H1 (cell line): Measurements from ENCODE around the gene DHRS1. TPM values are rescaled to one million over a fixed set of nuclear protein-coding genes. Genes with fewer than 3 reads are reported as not detected.

Experiments used
- CTCF ChIA-PET: fragments of 300-600 bp; sonication (Branson Sonifier 250); formaldehyde crosslinking; loops from one replicate; lab custom pipeline; 2021; ENCODE audit not compliant: partially characterized antibody; lab: Charles Lee
- POLR2A ChIA-PET: fragments of 300-600 bp; sonication (Branson Sonifier 250); formaldehyde crosslinking; loops from one replicate; lab custom pipeline; 2021; ENCODE audit warnings: inconsistent platforms; ENCODE audit not compliant: partially characterized antibody; lab: Charles Lee
- DNase-seq, 2 experiments: peaks; one replicate each; pipeline versions ENCODE4 v3.0.0 to v3.0.0-alpha.2; 2010 to 2022; ENCODE audit warnings: low spot score in 2 of 2, low read depth in 1 of 2, mixed read lengths in 1 of 2
- FAIRE-seq: peaks from 2 replicates; lab custom pipeline; 2011; peaks lifted over from hg19 to GRCh38; lab: Jason Lieb, UNC
- H2AFZ ChIP-seq: 2 replicates; pipeline ENCODE4 v1.8.1; 2012; ENCODE audit warnings: low read length, inconsistent platforms
- H2AK5ac ChIP-seq: 2 replicates; pipeline ENCODE4 v1.6.1; 2013; ENCODE audit warnings: low read depth, low read length
- H2BK120ac ChIP-seq: replicated peaks from 2 replicates; pipeline ENCODE3; 2013; ENCODE audit warnings: low read depth, low read length, inconsistent platforms
- H2BK12ac ChIP-seq: 2 replicates; pipeline ENCODE4 v1.6.1; 2013; ENCODE audit warnings: low read depth, low read length
- H2BK15ac ChIP-seq: 2 replicates; pipeline ENCODE4 v1.6.1; 2013; ENCODE audit warnings: low read length
- H2BK20ac ChIP-seq: 2 replicates; pipeline ENCODE4 v1.6.1; 2013; ENCODE audit warnings: low read length
- H2BK5ac ChIP-seq: 2 replicates; pipeline ENCODE4 v1.6.1; 2013; ENCODE audit warnings: low read depth, low read length
- H3K14ac ChIP-seq: 2 replicates; pipeline ENCODE4 v1.6.1; 2013; ENCODE audit warnings: inconsistent platforms; ENCODE audit not compliant: insufficient read length
- H3K18ac ChIP-seq: 2 replicates; pipeline ENCODE4 v1.6.1; 2013; ENCODE audit warnings: low read length; ENCODE audit errors: extremely low read depth
- H3K23ac ChIP-seq: 2 replicates; pipeline ENCODE4 v1.6.1; 2013; ENCODE audit warnings: inconsistent platforms; ENCODE audit not compliant: insufficient read length
- H3K23me2 ChIP-seq: 2 replicates; pipeline ENCODE4 v1.6.1; 2013; ENCODE audit warnings: low read depth, low read length
- H3K27ac ChIP-seq: 2 replicates; pipeline ENCODE4 v1.6.1; 2011; ENCODE audit warnings: low read depth, low read length, inconsistent platforms
- H3K27me3 ChIP-seq, 4 experiments: replicated peaks in 1 of 4; 1 replicate in 1 of 4; 2 replicates in 3 of 4; pipeline versions ENCODE4 v1.6.1 to v1.8.1; 2011 to 2013; ENCODE audit warnings: low read length in 3 of 4, mild to moderate bottlenecking in 3 of 4, inconsistent platforms in 2 of 4, mixed read lengths in 2 of 4, moderate library complexity in 1 of 4; ENCODE audit not compliant: control insufficient read depth in 3 of 4, insufficient read depth in 3 of 4; ENCODE audit errors: extremely low read depth in 1 of 4
- H3K36me3 ChIP-seq, 4 experiments: 2 replicates each; pipeline versions ENCODE4 v1.6.1 to v1.8.1; 2011 to 2013; ENCODE audit warnings: mild to moderate bottlenecking in 4 of 4, low read length in 3 of 4, moderate library complexity in 2 of 4, control low read depth in 1 of 4, inconsistent platforms in 1 of 4; ENCODE audit not compliant: insufficient read depth in 4 of 4, control insufficient read depth in 2 of 4
- H3K4ac ChIP-seq: replicated peaks from 2 replicates; pipeline ENCODE3; 2013; ENCODE audit warnings: low read length, low read depth, mixed read lengths, inconsistent platforms; ENCODE audit not compliant: insufficient read length
- H3K4me1 ChIP-seq, 4 experiments: replicated peaks in 1 of 4; 1 replicate in 1 of 4; 2 replicates in 3 of 4; pipeline versions ENCODE4 v1.6.1 to v1.8.1; 2011 to 2013; ENCODE audit warnings: low read length in 3 of 4, inconsistent platforms in 2 of 4, mixed read lengths in 1 of 4; ENCODE audit not compliant: insufficient read depth in 4 of 4, control insufficient read depth in 3 of 4
- H3K4me2 ChIP-seq, 2 experiments: 2 replicates each; pipeline versions ENCODE4 v1.6.1 to v1.8.1; 2011 to 2013; ENCODE audit warnings: low read depth in 2 of 2, low read length in 2 of 2, control low read depth in 1 of 2, inconsistent platforms in 1 of 2, mild to moderate bottlenecking in 1 of 2; ENCODE audit not compliant: insufficient read depth in 1 of 2
- H3K4me3 ChIP-seq, 4 experiments: fragments of 200-600, 300-600 bp in 1 of 4; sonication (generic), shearing (Covaris generic), sonication (Bioruptor Twin) in 1 of 4; 2 replicates each; pipeline versions ENCODE4 v1.5.1 to v1.8.1; 2011 to 2016; ENCODE audit warnings: low read length in 4 of 4, low read depth in 3 of 4, control low read depth in 2 of 4, inconsistent platforms in 2 of 4, mild to moderate bottlenecking in 2 of 4, mixed read lengths in 1 of 4, moderate library complexity in 1 of 4; ENCODE audit not compliant: insufficient read depth in 2 of 4; ENCODE audit errors: extremely low read depth in 1 of 4
- H3K56ac ChIP-seq: replicated peaks from 2 replicates; pipeline ENCODE3; 2013; ENCODE audit warnings: low read depth, mild to moderate bottlenecking, mixed read lengths, low read length, inconsistent platforms; ENCODE audit not compliant: insufficient read length
- H3K79me1 ChIP-seq: 2 replicates; pipeline ENCODE4 v1.6.1; 2013; ENCODE audit warnings: low read depth, low read length, control low read depth
- H3K79me2 ChIP-seq, 2 experiments: 2 replicates each; pipeline versions ENCODE4 v1.6.1 to v1.8.1; 2012 to 2013; ENCODE audit warnings: low read length in 2 of 2, mild to moderate bottlenecking in 2 of 2, inconsistent platforms in 1 of 2; ENCODE audit not compliant: insufficient read depth in 2 of 2, control insufficient read depth in 1 of 2
- H3K9ac ChIP-seq, 4 experiments: replicated peaks in 1 of 4; 1 replicate in 1 of 4; 2 replicates in 3 of 4; pipeline versions ENCODE4 v1.6.1 to v1.8.1; 2011 to 2013; ENCODE audit warnings: low read depth in 3 of 4, low read length in 3 of 4, control low read depth in 2 of 4, mild to moderate bottlenecking in 2 of 4, moderate library complexity in 2 of 4, inconsistent platforms in 1 of 4; ENCODE audit errors: extremely low read depth in 1 of 4
- H3K9me3 ChIP-seq, 2 experiments: 2 replicates each; pipeline versions ENCODE4 v1.6.1 to v1.8.1; 2012 to 2013; ENCODE audit warnings: mild to moderate bottlenecking in 2 of 2, moderate library complexity in 2 of 2, control low read depth in 1 of 2, inconsistent platforms in 1 of 2, low read depth in 1 of 2, low read length in 1 of 2, mixed read lengths in 1 of 2; ENCODE audit not compliant: insufficient read depth in 2 of 2
- H4K20me1 ChIP-seq, 2 experiments: replicated peaks in 1 of 2; 2 replicates each; pipeline versions ENCODE3 to v1.8.1; 2011 to 2013; ENCODE audit warnings: inconsistent platforms in 2 of 2, low read length in 2 of 2, mild to moderate bottlenecking in 1 of 2; ENCODE audit not compliant: insufficient read depth in 2 of 2, control insufficient read depth in 1 of 2
- H4K5ac ChIP-seq: 2 replicates; pipeline ENCODE4 v1.6.1; 2013; ENCODE audit warnings: low read length, low read depth, mixed read lengths, inconsistent platforms; ENCODE audit not compliant: insufficient read length
- H4K8ac ChIP-seq: 2 replicates; pipeline ENCODE4 v1.8.0; 2013; ENCODE audit warnings: mild to moderate bottlenecking, moderate library complexity, low read length, inconsistent platforms; ENCODE audit not compliant: insufficient read depth; ENCODE audit errors: extremely low read depth
- H4K91ac ChIP-seq: replicated peaks from 2 replicates; pipeline ENCODE3; 2013; ENCODE audit warnings: low read length, mixed read lengths, inconsistent platforms; ENCODE audit not compliant: insufficient read length
- ASH2L ChIP-seq: fragments of 200-600, 300-600 bp; sonication (generic); IDR thresholded peaks from one replicate; pipeline ENCODE4 v1.7.1; 2017; ENCODE audit warnings: low read length
- CBX8 ChIP-seq: fragments of 300-800, 300-1000 bp; sonication (generic); IDR thresholded peaks from 2 replicates; pipeline ENCODE4 v1.7.1; 2016; ENCODE audit warnings: low read depth, low read length, borderline replicate concordance
- CEBPB ChIP-seq: IDR thresholded peaks from 2 replicates; pipeline ENCODE4 v1.6.1; 2012; ENCODE audit warnings: low read depth, low read length
- CHD1 ChIP-seq: IDR thresholded peaks from 2 replicates; pipeline ENCODE4 v1.6.1; 2012; ENCODE audit warnings: low read depth, low read length, improper control_type of control experiment
- CHD2 ChIP-seq: IDR thresholded peaks from 2 replicates; pipeline ENCODE4 v1.6.1; 2012; ENCODE audit warnings: low read length, improper control_type of control experiment
- EGR1 ChIP-seq: IDR thresholded peaks from 2 replicates; pipeline ENCODE4 v1.6.1; 2011; ENCODE audit warnings: low read depth, low read length, borderline replicate concordance
- GABPA ChIP-seq: IDR thresholded peaks from 2 replicates; pipeline ENCODE4 v1.6.1; 2011; ENCODE audit warnings: mild to moderate bottlenecking, low read length, moderate library complexity, borderline replicate concordance; ENCODE audit not compliant: insufficient read depth
- HDAC2 ChIP-seq, 2 experiments: fragments of 300-600 bp in 1 of 2; sonication (generic) in 1 of 2; IDR thresholded peaks; 2 replicates each; pipeline ENCODE4 v1.6.1; 2011 to 2012; ENCODE audit warnings: low read depth in 2 of 2, low read length in 2 of 2, mild to moderate bottlenecking in 2 of 2, moderate library complexity in 2 of 2, borderline replicate concordance in 1 of 2, inconsistent platforms in 1 of 2
- JUND ChIP-seq: IDR thresholded peaks from 2 replicates; pipeline ENCODE4 v1.6.1; 2011; ENCODE audit warnings: mild to moderate bottlenecking, improper control_type of control experiment, low read length
- PHF8 ChIP-seq: fragments of 200-600 bp; sonication (generic); conservative IDR thresholded peaks from 2 replicates; pipeline ENCODE4 v1.7.1; 2012; ENCODE audit warnings: low read depth, mild to moderate bottlenecking, inconsistent platforms, low read length, moderate library complexity
- POU5F1 ChIP-seq: IDR thresholded peaks from 2 replicates; pipeline ENCODE4 v1.6.1; 2011; ENCODE audit warnings: low read depth, mild to moderate bottlenecking, low read length, moderate library complexity
- RAD21 ChIP-seq, 2 experiments: IDR thresholded peaks in 1 of 2; conservative IDR thresholded peaks in 1 of 2; 2 replicates each; pipeline ENCODE4 v1.6.1; 2011; ENCODE audit warnings: low read depth in 2 of 2, low read length in 2 of 2, improper control_type of control experiment in 1 of 2, inconsistent platforms in 1 of 2, mild to moderate bottlenecking in 1 of 2, moderate library complexity in 1 of 2
- RNF2 ChIP-seq: fragments of 200-900, 300-1000 bp; sonication (generic); IDR thresholded peaks from 2 replicates; pipeline ENCODE4 v1.7.1; 2016; ENCODE audit warnings: borderline replicate concordance, low read depth, mild to moderate bottlenecking, antibody characterized with exemption, low read length; ENCODE audit not compliant: poor library complexity, severe bottlenecking; ENCODE audit errors: missing control alignments
- YY1 ChIP-seq: IDR thresholded peaks from 2 replicates; pipeline ENCODE4 v1.6.1; 2011; ENCODE audit warnings: low read depth, mild to moderate bottlenecking, low read length
- WGBS, 2 experiments: shearing (Covaris generic) in 1 of 2; methylation state at CpG; one replicate each; pipeline versions ENCODE4 v1.1.6 to v1.1.7; 2013 to 2015; ENCODE audit warnings: low lambda C conversion rate in 2 of 2, mixed read lengths in 2 of 2, inconsistent platforms in 1 of 2, low coverage in 1 of 2, missing lambda C conversion rate in 1 of 2; ENCODE audit not compliant: insufficient replicate concordance in 2 of 2, insufficient coverage in 1 of 2, insufficient read length in 1 of 2; ENCODE audit errors: extremely low coverage in 1 of 2, missing lambda C conversion rate in 1 of 2; 5-methylcytosine and 5-hydroxymethylcytosine counted together
- polyA plus RNA-seq, 7 experiments: library from polyadenylated mRNA; depleted of rRNA in 3 of 7; stranded (reverse) in 5 of 7; unstranded in 2 of 7; fragments of >200 nt in 5 of 7; fragments of 200-250 nt in 2 of 7; gene quantifications; 1 replicate in 5 of 7; 2 replicates in 1 of 7; 4 replicates in 1 of 7; pipeline versions ENCODE4 v1.2.1 to v1.2.3, GENCODE V29; 2011 to 2013; ENCODE audit warnings: missing spikeins in 2 of 7, mixed read lengths in 2 of 7
- total RNA-seq: library from RNA; stranded (reverse); fragmentation: NEBNext Ultra II Directional; extraction: Animal tissue kit (Norgen Biotek cat#: 25700); gene quantifications from 2 replicates; pipeline ENCODE4 v1.2.1, GENCODE V29; 2021

DHRS1 gene
- total and polyA plus RNA-seq, 2 of the 8 experiments (the other 6 are each of a cell fraction or from before 2014, with no cell fraction given): 8.8 to 31.7 TPM

- Histone ChIP-seq H4K20me1 (peaks cover 0 to 2% of the 10 kb centered on the region in 2 experiments), H3K23me2 (peaks cover 5% of the 10 kb centered on the region), H3K4me3 (no peak overlapping the region), H3K36me3 (no peaks in the 10 kb centered on the region; a peak in 3 of 8 replicates), H3K23ac (no peak overlapping the region), H2BK5ac (no peak overlapping the region), H2BK15ac (no peak overlapping the region), H4K91ac (no peak overlapping the region), H2BK20ac (no peak overlapping the region), H4K5ac (no peak overlapping the region), H3K27ac (no peak overlapping the region), H3K9ac (no peak overlapping the region), H2BK12ac (no peak overlapping the region), H3K56ac (no peak overlapping the region), H3K4ac (no peak overlapping the region), H3K9me3 (no peaks in the 10 kb centered on the region), H2AK5ac (no peak overlapping the region), H2AFZ (no peak overlapping the region), H3K18ac (no peak overlapping the region), H3K27me3 (no peaks in the 10 kb centered on the region; a peak in 1 of 7 replicates), H3K14ac (no peak overlapping the region), H2BK120ac (no peak overlapping the region), H3K4me2 (no peak overlapping the region), H3K79me2 (no peaks in the 10 kb centered on the region), H3K4me1 (peaks cover 0 to 5% (median 2%) of the 10 kb centered on the region in 4 experiments; a peak in 4 of 7 replicates), H3K79me1 (no peaks in the 10 kb centered on the region), H4K8ac (no peak overlapping the region)
- POLR2A ChIA-PET: interaction anchor here (1.2 to 3.8 kb wide), 3 partner anchors 16 to 52 kb away, joined by 3 to 26 read pairs (median 10); partner anchors contain the start of genes MDP1 and TINF2
- CTCF ChIA-PET: interaction anchor here (0.6 to 8.6 kb wide), 6 partner anchors 15 to 1012 kb away, joined by 4 to 94 read pairs (median 34); partner anchors contain the start of genes CIDEB, DHRS1, LTB4R2 and NOP9
- WGBS, 2 experiments: 95% methylated on average over 9 of the region's 9 CpGs; no CpG with 5 or more reads in 1 of the 2 experiments
- DNase-seq (no peak), FAIRE-seq (no peak)
- TF ChIP-seq GABPA (no peak), ASH2L (no peak), RNF2 (no peak), RAD21 (IDR thresholded peaks at IDR 0.05 in 1 of 2, conservative IDR thresholded peaks at IDR 0.05 in 1 of 2; ENCODE audit: low read depth in 2 of 2, low read length in 2 of 2) (no peak), HDAC2 (IDR thresholded peaks at IDR 0.05; ENCODE audit: borderline replicate concordance in 1 of 2, low read depth in 2 of 2, low read length in 2 of 2) (no peak), CHD2 (no peak), PHF8 (no peak), YY1 (no peak), EGR1 (no peak), CBX8 (no peak), JUND (no peak), CEBPB (no peak), CHD1 (no peak), POU5F1 (no peak)
These were observed 31.4 kb downstream of the DHRS1 start for GRCh38 chr14:24268225-24268624.
